Choroid plexus epithelial cell (primary cell): Measurements from ENCODE around the gene AOPEP.
A peak's percentile ranks its signal among the peaks of the same experiment; 100 is the strongest.

Experiments used
- DNase-seq: peaks from one replicate; pipeline ENCODE4 v3.0.0-alpha.2; 2010; ENCODE audit warnings: low read depth
- H3K4me3 ChIP-seq: 2 replicates; pipeline ENCODE4 v1.5.1; 2011; ENCODE audit warnings: low read depth, mild to moderate bottlenecking, control low read depth, low read length, moderate library complexity
- CTCF ChIP-seq: conservative IDR thresholded peaks from 2 replicates; pipeline ENCODE4 v1.5.1; 2011; ENCODE audit warnings: low read depth, mild to moderate bottlenecking, control low read depth, inconsistent platforms, low read length, moderate library complexity

Gene AOPEP

GRCh38 chr9:94921092-94921471, 194.6 kb downstream of the AOPEP start:
- H3K4me3 ChIP-seq = no peak overlapping the region
- no peak for TF ChIP-seq CTCF
- DNase-seq = peak; percentile 66

DNA sequence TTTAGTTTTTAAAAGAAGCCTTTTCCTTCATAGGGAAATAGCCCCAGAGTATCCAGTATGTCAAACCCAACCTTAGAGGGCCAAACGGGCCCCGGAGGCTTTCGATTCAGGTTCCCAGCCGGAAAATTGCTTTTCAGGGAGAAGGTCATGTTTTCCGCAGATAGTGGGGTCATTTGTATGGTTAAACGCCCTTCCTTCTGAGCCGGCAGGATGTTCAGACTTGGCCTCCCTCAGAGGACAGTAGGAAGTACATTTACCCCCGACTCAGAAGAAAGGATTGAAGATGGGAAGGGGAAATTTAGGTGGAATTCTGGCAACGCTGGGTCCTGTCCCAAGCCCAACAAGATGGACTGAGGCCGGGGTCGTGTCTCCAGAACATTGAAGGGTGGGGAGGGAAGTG, 195.2 kb downstream of the AOPEP start:
- no peak for TF ChIP-seq CTCF
- H3K4me3 ChIP-seq = no peak overlapping the region
- DNase-seq = peak; percentile 31

GRCh38 chr9:94922098-94922607, 195.7 kb downstream of the AOPEP start:
- H3K4me3 ChIP-seq = peak overlapping the region; percentile 3
- peak; percentile 98 for DNase-seq
- no peak for TF ChIP-seq CTCF

DNA sequence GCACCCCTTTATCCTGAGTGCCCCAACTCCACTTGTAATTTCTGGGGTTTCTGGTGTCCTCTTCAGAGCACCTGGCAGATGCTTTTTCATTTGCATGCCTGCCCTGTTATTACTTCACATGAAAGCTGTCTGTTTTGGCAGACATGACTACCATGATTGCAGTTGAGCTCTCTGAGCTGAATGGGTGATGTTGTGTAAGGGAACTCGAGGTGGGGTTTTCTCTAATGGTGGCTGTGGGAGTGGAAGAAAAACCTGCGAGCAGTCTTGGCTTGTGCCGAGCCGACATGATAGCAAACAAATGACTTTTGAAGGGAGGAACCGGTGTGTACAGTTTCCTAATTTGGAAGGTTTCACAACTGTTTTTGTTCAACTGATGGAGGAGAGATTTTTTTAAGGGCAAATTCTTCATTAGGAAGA, 196.2 kb downstream of the AOPEP start:
- peak; percentile 75 for DNase-seq
- TF ChIP-seq CTCF = no peak
- H3K4me3 ChIP-seq = no peak overlapping the region

DNA sequence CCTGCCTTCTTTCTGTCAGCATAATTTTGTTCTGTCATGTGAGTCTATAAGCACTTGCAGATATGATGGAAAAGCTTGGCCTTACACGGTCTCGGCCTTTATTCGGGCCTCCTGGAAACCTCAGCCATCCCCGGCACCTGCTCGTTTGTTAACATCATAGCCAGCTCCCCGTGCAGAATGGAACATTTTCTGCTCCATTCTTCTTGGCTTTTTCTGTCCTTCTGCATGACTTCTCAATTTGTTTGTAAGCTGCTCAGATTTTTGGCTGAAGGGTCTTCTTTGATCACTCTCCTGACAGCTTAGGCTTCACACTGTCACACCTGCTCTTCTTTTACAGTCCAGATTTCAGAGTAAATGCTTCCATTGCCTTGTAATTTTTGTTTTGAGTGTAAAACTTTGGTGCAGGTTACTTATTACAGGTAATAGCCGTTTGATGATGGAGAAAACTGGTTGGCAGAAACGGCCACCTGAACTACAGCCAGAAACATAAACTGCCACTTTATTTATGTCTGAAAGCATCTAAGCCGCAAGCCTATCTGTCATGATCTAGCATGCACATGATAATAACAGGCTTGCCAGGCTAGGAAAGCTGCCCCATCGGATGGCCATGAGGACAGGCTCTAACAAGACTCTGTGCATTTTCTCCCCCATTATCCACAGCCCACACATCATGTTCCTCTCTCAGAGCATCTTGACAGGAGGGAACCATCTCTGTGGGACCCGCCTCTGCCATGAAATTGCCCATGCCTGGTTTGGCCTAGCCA, 197.0 kb downstream of the AOPEP start:
- TF ChIP-seq CTCF = no peak
- DNase-seq = no peak
- H3K4me3 ChIP-seq = no peak overlapping the region

- H3K4me3 ChIP-seq = no peak overlapping the region
- no peak for DNase-seq
- TF ChIP-seq CTCF = no peak
These were observed 199.4 kb downstream of the AOPEP start for GRCh38 chr9:94925751-94926430.

- DNase-seq = no peak
- no peak for TF ChIP-seq CTCF
- no peak overlapping the region for H3K4me3 ChIP-seq
These were observed 199.9 kb downstream of the AOPEP start for GRCh38 chr9:94926431-94926800.
